ENCODE results near the gene CRACDL.
A peak's percentile ranks its signal among the peaks of the same experiment; 100 is the strongest.

Gene CRACDL

GRCh38 chr2:98872526-98872925 lies 63.5 kb downstream of the CRACDL start:
- in situ Hi-C loops (cut with HindIII; ENCODE audit: low pct_ligation_motif_present, low pct_unique_long_range_greater_than_20kb, low sequenced_read_pairs), result no loop called here
- DNase-seq, result no peak

GRCh38 chr2:98871506-98871905 lies 64.5 kb downstream of the CRACDL start:
- DNase-seq, result no peak
- in situ Hi-C loops (cut with HindIII; ENCODE audit: low pct_ligation_motif_present, low pct_unique_long_range_greater_than_20kb, low sequenced_read_pairs), result no loop called here

GRCh38 chr2:98870516-98871158 lies 65.4 kb downstream of the CRACDL start:
- no peak for DNase-seq
- in situ Hi-C loops (cut with HindIII; ENCODE audit: low pct_ligation_motif_present, low pct_unique_long_range_greater_than_20kb, low sequenced_read_pairs), result no loop called here

GRCh38 chr2:98869870-98870269 lies 66.2 kb downstream of the CRACDL start:
- DNase-seq, result no peak
- in situ Hi-C loops (cut with HindIII; ENCODE audit: low pct_ligation_motif_present, low pct_unique_long_range_greater_than_20kb, low sequenced_read_pairs), result no loop called here

GRCh38 chr2:98869272-98869641 lies 66.8 kb downstream of the CRACDL start:
- in situ Hi-C loops (cut with HindIII; ENCODE audit: low pct_ligation_motif_present, low pct_unique_long_range_greater_than_20kb, low sequenced_read_pairs), result no loop called here
- no peak for DNase-seq

DNA sequence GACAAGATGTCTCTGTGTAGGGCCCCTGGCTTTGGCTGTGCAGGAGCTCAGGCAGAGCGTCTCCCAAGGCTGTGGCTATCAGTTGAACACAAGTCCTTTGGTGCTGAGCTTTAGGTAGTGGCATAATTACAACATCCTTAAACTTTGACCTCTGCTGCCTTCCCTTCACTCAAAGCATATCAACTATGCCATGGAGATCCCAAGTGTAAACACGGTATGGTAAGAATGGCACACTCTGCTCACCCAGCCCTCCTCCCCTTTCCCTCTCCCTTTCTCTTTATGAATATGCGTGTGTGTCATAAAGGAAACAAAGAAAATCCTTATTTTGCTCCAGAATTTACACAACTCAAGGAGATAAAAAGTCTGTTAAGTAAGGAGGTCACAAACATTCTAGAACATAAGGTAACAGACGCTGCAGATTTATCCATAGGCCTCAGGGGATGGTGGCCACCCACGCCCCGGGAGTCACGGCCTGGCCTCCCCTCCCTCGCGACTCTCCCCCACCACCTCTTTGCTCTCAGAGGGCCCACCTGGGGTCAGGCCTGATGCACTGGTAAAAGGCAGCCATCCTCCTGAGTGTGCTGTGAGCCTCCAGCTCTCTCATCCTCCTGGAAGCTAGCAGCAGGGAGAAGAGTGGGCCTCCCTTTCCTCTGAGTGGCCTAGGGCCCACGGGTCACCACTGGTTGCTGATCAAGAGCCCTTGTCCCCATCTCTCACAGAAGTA lies 67.3 kb downstream of the CRACDL start:
- no peak for DNase-seq
- in situ Hi-C loops (cut with HindIII; ENCODE audit: low pct_ligation_motif_present, low pct_unique_long_range_greater_than_20kb, low sequenced_read_pairs), result no loop called here

- in situ Hi-C loops (cut with HindIII; ENCODE audit: low pct_ligation_motif_present, low pct_unique_long_range_greater_than_20kb, low sequenced_read_pairs), result no loop called here
- DNase-seq, result peak; percentile 42
Measured at GRCh38 chr2:98867539-98868309, 68.3 kb downstream of the CRACDL start.

DNA sequence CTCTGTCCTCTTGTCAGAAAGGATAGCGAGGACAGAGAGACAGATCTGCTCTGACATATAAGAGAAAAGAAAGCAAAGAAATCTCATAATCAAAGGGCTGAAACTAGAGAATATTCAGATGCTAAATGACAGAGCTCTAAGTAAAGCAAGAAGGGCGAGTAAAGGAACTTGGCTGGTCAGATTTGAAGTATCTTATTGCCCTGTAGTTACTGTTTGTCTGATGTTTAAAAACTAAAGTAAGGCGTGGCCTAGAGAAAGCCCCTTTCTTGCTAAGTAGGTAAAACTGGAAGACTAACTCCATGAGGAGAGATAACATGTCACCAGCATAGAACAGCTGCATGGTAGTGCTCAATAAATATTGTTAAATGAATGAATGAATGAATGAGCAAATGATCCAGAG lies 70.0 kb downstream of the CRACDL start:
- DNase-seq, result no peak
- in situ Hi-C loops (cut with HindIII; ENCODE audit: low pct_ligation_motif_present, low pct_unique_long_range_greater_than_20kb, low sequenced_read_pairs), result no loop called here

- no peak for DNase-seq
- in situ Hi-C loops (cut with HindIII; ENCODE audit: low pct_ligation_motif_present, low pct_unique_long_range_greater_than_20kb, low sequenced_read_pairs), result no loop called here
Measured at GRCh38 chr2:98861601-98862000, 74.4 kb downstream of the CRACDL start.

DNA sequence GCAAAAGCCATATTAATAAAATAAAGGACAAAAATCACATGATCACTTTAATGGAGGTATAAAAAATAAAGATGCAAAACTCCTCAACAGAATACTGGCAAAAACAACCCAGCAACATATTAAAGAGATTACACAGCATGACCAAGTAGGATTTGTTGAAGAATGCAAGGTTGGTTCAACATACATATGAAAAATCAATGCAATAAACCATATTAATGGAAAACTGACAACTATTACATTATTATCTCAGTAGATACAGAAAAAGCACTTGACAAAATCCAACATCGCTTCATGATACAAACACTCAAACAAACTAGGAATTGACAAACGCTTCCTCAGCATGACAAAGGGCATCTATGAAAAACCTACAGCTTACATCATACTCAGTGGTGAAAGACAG lies 76.7 kb downstream of the CRACDL start:
- in situ Hi-C loops (cut with HindIII; ENCODE audit: low pct_ligation_motif_present, low pct_unique_long_range_greater_than_20kb, low sequenced_read_pairs), result no loop called here
- DNase-seq, result no peak

- in situ Hi-C loops (cut with HindIII; ENCODE audit: low pct_ligation_motif_present, low pct_unique_long_range_greater_than_20kb, low sequenced_read_pairs), result no loop called here
- no peak for DNase-seq
Measured at GRCh38 chr2:98857001-98857400, 79.0 kb downstream of the CRACDL start.

- no peak for DNase-seq
- in situ Hi-C loops (cut with HindIII; ENCODE audit: low pct_ligation_motif_present, low pct_unique_long_range_greater_than_20kb, low sequenced_read_pairs), result no loop called here
Measured at GRCh38 chr2:98854682-98855081, 81.3 kb downstream of the CRACDL start.

GRCh38 chr2:98852932-98853331 lies 83.1 kb downstream of the CRACDL start:
- DNase-seq, result no peak
- in situ Hi-C loops (cut with HindIII; ENCODE audit: low pct_ligation_motif_present, low pct_unique_long_range_greater_than_20kb, low sequenced_read_pairs), result no loop called here

GRCh38 chr2:98850074-98850473 lies 86.0 kb downstream of the CRACDL start:
- in situ Hi-C loops (cut with HindIII; ENCODE audit: low pct_ligation_motif_present, low pct_unique_long_range_greater_than_20kb, low sequenced_read_pairs), result no loop called here
- no peak for DNase-seq

- in situ Hi-C loops (cut with HindIII; ENCODE audit: low pct_ligation_motif_present, low pct_unique_long_range_greater_than_20kb, low sequenced_read_pairs), result no loop called here
- DNase-seq, result no peak
Measured at GRCh38 chr2:98849113-98849512, 86.9 kb downstream of the CRACDL start.

DNA sequence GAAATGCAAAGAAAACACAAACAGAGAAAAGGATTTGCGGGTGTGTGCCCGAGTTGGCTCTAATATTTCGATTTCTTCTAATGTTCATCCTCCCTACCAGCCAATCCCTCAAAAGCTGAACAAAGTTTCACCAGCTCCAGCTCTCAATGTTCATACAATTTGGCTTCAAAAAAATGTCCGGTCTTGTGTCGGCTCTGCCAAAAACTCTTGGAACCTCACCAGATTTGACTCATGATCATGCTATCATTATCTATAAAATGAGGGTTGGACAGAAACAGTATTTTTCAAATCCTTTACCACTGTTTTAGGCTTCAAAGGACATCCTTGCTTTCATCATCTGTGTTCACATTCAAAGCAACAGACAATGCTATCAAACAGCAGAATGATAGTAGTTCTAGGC lies 88.2 kb downstream of the CRACDL start:
- in situ Hi-C loops (cut with HindIII; ENCODE audit: low pct_ligation_motif_present, low pct_unique_long_range_greater_than_20kb, low sequenced_read_pairs), result no loop called here
- DNase-seq, result no peak

DNA sequence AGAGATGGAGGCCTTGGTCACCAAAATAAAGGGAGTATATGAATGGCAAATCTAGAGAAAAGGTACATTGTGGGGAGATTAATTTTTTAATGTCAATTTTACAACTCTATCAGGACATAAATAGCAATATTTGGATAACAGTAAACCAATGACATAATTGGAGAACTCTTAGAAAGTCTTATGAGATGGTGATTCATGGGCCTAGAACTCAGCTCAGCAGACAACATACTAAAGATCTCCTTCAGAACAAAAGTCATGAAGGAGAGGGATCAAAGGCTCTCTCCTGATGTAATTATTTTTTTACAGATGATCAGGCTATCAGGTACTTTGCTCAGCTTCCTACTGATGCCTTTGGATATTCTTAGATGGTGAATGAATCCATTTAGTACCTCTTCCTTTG lies 90.0 kb downstream of the CRACDL start:
- in situ Hi-C loops (cut with HindIII; ENCODE audit: low pct_ligation_motif_present, low pct_unique_long_range_greater_than_20kb, low sequenced_read_pairs), result no loop called here

GRCh38 chr2:98842136-98842535 lies 93.9 kb downstream of the CRACDL start:
- in situ Hi-C loops (cut with HindIII; ENCODE audit: low pct_ligation_motif_present, low pct_unique_long_range_greater_than_20kb, low sequenced_read_pairs), result no loop called here
- no peak for DNase-seq

More for the DNA sequence above, 90.0 kb downstream of the CRACDL start:
- DNase-seq, result no peak

- DNase-seq, result no peak
- in situ Hi-C loops (cut with HindIII; ENCODE audit: low pct_ligation_motif_present, low pct_unique_long_range_greater_than_20kb, low sequenced_read_pairs), result no loop called here
Measured at GRCh38 chr2:98839292-98839691, 96.7 kb downstream of the CRACDL start.

All from ACHN (cell line).